GM23338 (cell line): Measurements from ENCODE around the gene NHEJ1. TPM values are rescaled to one million over a fixed set of nuclear protein-coding genes. Genes with fewer than 3 reads are reported as not detected.

Experiments
- ATAC-seq: fragments of 200-7000 bp; cut with Tn5 transposase; 3 replicates; pipeline ENCODE4 v1.9.1; 2020
- DNase-seq: peaks from one replicate; pipeline ENCODE4 v3.0.0-alpha.2; 2015; ENCODE audit warnings: low spot score
- H2AFZ ChIP-seq: fragments of 200-600 bp; sonication (generic); 2 replicates; pipeline ENCODE4 v1.8.0; 2016; ENCODE audit warnings: antibody characterized with exemption, mild to moderate bottlenecking, moderate library complexity
- H3F3A ChIP-seq: fragments of 200-600 bp; sonication (generic); replicated peaks from 2 replicates; pipeline ENCODE4 v1.8.0; 2017; ENCODE audit warnings: antibody characterized with exemption, mixed run types, low read depth
- H3K27ac ChIP-seq: fragments of 200-600 bp; sonication (generic); 2 replicates; pipeline ENCODE4 v1.6.1; 2016; ENCODE audit warnings: low read depth
- H3K27me3 ChIP-seq: fragments of 200-600 bp; sonication (generic); 2 replicates; pipeline ENCODE4 v1.8.0; 2016; ENCODE audit warnings: mild to moderate bottlenecking, mixed run types, moderate library complexity; ENCODE audit not compliant: insufficient read depth
- H3K36me3 ChIP-seq: fragments of 200-600 bp; sonication (generic); 2 replicates; pipeline ENCODE4 v1.8.0; 2016; ENCODE audit warnings: mild to moderate bottlenecking; ENCODE audit not compliant: insufficient read depth
- H3K4me1 ChIP-seq: fragments of 200-600 bp; sonication (generic); 2 replicates; pipeline ENCODE4 v1.8.0; 2016; ENCODE audit warnings: mild to moderate bottlenecking, moderate library complexity; ENCODE audit not compliant: insufficient read depth
- H3K4me2 ChIP-seq: fragments of 200-600 bp; sonication (generic); 2 replicates; pipeline ENCODE4 v1.7.1; 2017; ENCODE audit warnings: mixed run types
- H3K4me3 ChIP-seq: fragments of 200-600 bp; sonication (generic); 2 replicates; pipeline ENCODE4 v1.6.1; 2016; ENCODE audit warnings: mixed run types
- H3K79me2 ChIP-seq: fragments of 200-600 bp; sonication (generic); replicated peaks from 2 replicates; pipeline ENCODE4 v1.8.0; 2017; ENCODE audit warnings: mild to moderate bottlenecking; ENCODE audit not compliant: insufficient read depth
- H3K9me2 ChIP-seq: fragments of 200-600 bp; sonication (generic); 2 replicates; pipeline ENCODE4 v1.8.0; 2017; ENCODE audit not compliant: insufficient read depth
- H4K20me1 ChIP-seq: fragments of 200-600 bp; sonication (generic); replicated peaks from 2 replicates; pipeline ENCODE4 v1.8.0; 2017; ENCODE audit warnings: mild to moderate bottlenecking; ENCODE audit not compliant: insufficient read depth
- H3K27ac Mint-ChIP-seq: 2 replicates; pipeline ENCODE4 v1.8.0; 2020; ENCODE audit warnings: inconsistent platforms, mild to moderate bottlenecking, moderate library complexity, mixed read lengths
- H3K27me3 Mint-ChIP-seq: 3 replicates; pipeline ENCODE4 v1.8.0; 2022; ENCODE audit warnings: low read depth, mild to moderate bottlenecking, moderate library complexity, mixed read lengths, inconsistent platforms; ENCODE audit not compliant: insufficient read depth, poor library complexity
- H3K36me3 Mint-ChIP-seq: 3 replicates; pipeline ENCODE4 v1.8.0; 2021; ENCODE audit warnings: low read depth, mild to moderate bottlenecking, inconsistent platforms, moderate library complexity, mixed read lengths
- H3K4me1 Mint-ChIP-seq: 3 replicates; pipeline ENCODE4 v1.8.0; 2020; ENCODE audit warnings: mild to moderate bottlenecking, inconsistent platforms, mixed read lengths
- H3K4me3 Mint-ChIP-seq: 3 replicates; pipeline ENCODE4 v1.8.0; 2021; ENCODE audit warnings: moderate library complexity, mild to moderate bottlenecking, inconsistent platforms, mixed read lengths
- H3K9me3 Mint-ChIP-seq: 3 replicates; pipeline ENCODE4 v1.8.0; 2020; ENCODE audit warnings: moderate library complexity, mild to moderate bottlenecking, inconsistent platforms, mixed read lengths
- CTCF ChIP-seq, 2 experiments: fragments of 200-600 bp in 1 of 2; sonication (generic) in 1 of 2; conservative IDR thresholded peaks; 2 replicates each; pipeline versions ENCODE4 v1.5.1 to v1.6.1; 2016 to 2017; ENCODE audit warnings: antibody characterized with exemption in 2 of 2, low read depth in 2 of 2, mild to moderate bottlenecking in 2 of 2, moderate library complexity in 1 of 2
- ETS1 ChIP-seq: IDR thresholded peaks from 2 replicates; pipeline ENCODE4 v1.6.1; 2016; ENCODE audit warnings: antibody characterized with exemption
- EZH2 ChIP-seq: fragments of 200-600 bp; sonication (generic); IDR thresholded peaks from one replicate; pipeline ENCODE4 v1.8.0; 2017; ENCODE audit warnings: antibody characterized with exemption, mild to moderate bottlenecking, low read depth; ENCODE audit not compliant: unreplicated experiment
- EZH2phosphoT487 ChIP-seq: fragments of 200-600 bp; sonication (generic); IDR thresholded peaks from one replicate; pipeline ENCODE4 v1.8.1; 2018; ENCODE audit warnings: antibody characterized with exemption; ENCODE audit not compliant: unreplicated experiment
- POLR2AphosphoS5 ChIP-seq: IDR thresholded peaks from 2 replicates; pipeline ENCODE4 v1.6.1; 2016; ENCODE audit warnings: antibody characterized with exemption, low read depth
- REST ChIP-seq: IDR thresholded peaks from one replicate; pipeline ENCODE4 v1.6.1; 2018; ENCODE audit warnings: antibody characterized with exemption; ENCODE audit not compliant: unreplicated experiment
- ZNF331 ChIP-seq: fragments of 250-450 bp; sonication (Bioruptor Pico); IDR thresholded peaks from 2 replicates; pipeline ENCODE4 v1.5.0; 2020; ENCODE audit warnings: low read depth, mild to moderate bottlenecking, moderate library complexity
- polyA plus RNA-seq: library from polyadenylated mRNA; unstranded; fragments of >200 nt; fragmentation: Nextera tagmentation; extraction: Ambion mirVana; gene quantifications from 2 replicates; pipeline ENCODE4 v1.2.1, GENCODE V29; 2016
- total RNA-seq: library from RNA; depleted of rRNA; stranded (reverse); fragments of >200 nt; shearing (Covaris generic); gene quantifications from 2 replicates; pipeline ENCODE4 v1.2.3, GENCODE V29; 2014

The NHEJ1 gene
- total and polyA plus RNA-seq, 2 experiments from 2014 or later: 19.6 to 30.6 TPM

DNA sequence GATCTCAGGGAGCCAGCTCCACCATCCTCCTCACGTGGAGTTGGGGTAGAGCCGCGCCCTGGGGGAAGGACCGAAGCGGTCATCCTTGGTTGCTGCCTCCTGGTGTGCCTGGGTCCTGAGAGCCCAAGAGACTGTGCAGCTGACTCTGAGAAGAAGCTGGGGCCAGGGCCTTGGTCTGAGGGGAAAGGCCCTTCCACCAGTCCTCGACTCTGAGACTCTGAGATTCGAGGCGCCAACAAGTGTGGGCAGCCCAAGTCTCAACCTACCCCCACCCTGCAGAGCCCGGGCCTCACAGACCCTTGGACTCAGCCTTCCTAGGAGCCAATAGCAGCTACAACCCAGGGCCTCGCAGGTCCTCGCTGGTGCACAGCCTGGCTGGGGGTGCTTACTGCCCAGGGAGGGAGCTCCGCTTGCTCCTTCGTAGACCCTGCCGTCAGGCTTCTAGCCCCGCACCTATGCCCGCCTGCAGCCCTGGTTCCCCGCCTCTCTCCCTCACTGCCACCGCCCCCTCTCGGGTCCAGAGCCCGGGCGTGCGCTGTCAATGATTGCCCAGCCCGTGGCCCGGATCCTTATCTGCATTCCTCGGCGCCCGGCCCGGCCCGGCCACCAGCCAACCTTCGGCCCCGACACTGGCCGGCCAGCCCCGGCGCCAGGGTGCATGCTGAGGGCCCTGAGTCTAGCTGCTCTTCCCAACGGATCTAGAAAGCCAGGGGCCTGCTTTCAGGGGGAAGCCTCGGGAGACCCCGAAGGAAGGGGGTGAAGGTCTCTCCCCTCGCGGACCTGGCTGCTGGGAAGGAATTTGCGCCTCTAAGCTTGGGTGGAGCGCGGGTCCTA, 101.9 kb downstream of the NHEJ1 start:
- no peak overlapping the region for H3K27ac ChIP-seq
- H3K4me3 ChIP-seq: peak overlapping the region; percentile 58
- peaks cover 15% of the 10 kb centered on the region for H4K20me1 ChIP-seq
- no peaks in the 10 kb centered on the region for H3K36me3 ChIP-seq
- H3K9me2 ChIP-seq: no peaks in the 10 kb centered on the region
- no peak overlapping the region for H2AFZ ChIP-seq
- DNase-seq: peak; percentile 52
- H3K4me1 ChIP-seq: peaks cover 35% of the 10 kb centered on the region
- Mint-ChIP-seq H3K4me1 (peaks cover 22% of the 10 kb centered on the region), H3K27ac (no peak overlapping the region), H3K9me3 (no peaks in the 10 kb centered on the region), H3K27me3 (peaks cover 88% of the 10 kb centered on the region), H3K4me3 (peak overlapping the region; percentile 62; the same call in 1 of the 3 replicates), H3K36me3 (no peaks in the 10 kb centered on the region; the same call in 2 of the 3 replicates)
- H3K4me2 ChIP-seq: peak overlapping the region; percentile 86; the same call in 1 of the 2 replicates
- H3F3A ChIP-seq: no peaks in the 10 kb centered on the region
- TF ChIP-seq REST (no peak), EZH2phosphoT487 (no peak), EZH2 (peak; percentile 57), POLR2AphosphoS5 (no peak), ZNF331 (CRISPR knock-in tag) (no peak)
- H3K79me2 ChIP-seq: no peaks in the 10 kb centered on the region
- peak; percentile 4 for ATAC-seq
- peaks cover 87% of the 10 kb centered on the region for H3K27me3 ChIP-seq

DNA sequence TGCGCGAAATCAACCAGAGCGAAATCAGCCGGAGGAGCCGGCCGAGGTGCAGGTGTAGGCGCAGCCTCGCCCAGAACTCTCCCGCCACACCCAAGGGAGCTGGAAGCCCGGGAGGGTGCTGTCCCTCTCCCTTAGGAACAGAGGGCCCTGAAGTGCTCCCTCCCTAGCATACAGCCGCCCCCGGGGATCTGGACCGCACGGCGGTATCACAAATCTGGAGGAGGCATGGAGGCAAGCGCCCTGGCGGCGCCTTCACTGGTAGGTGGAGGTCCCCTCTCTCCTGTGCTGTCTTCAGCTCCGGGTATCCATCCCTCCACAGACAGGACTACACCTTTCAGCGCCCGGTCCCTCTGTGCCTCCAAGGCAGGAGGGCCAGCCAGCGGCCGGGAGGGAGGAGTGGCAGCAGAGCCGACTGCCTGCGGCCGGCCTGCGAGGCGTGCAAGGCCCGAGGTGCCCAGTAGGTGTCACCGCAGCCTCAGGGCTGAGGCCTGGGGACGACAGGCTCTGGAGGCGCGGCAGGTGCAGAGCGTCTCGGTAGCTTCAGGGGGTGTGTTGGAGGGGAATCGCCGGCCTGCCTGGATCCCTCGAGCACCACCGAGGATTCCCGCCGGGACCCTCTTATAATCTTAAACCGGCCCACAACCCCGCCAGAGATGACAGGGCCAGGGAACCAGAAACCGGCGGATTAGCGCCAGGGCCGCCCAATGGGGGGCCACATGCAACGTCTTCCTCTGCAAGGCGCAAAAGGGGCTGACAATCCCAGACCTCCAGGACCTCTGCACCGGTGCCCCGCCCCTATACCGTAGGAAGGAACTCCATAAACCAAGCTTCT, 102.7 kb downstream of the NHEJ1 start:
- H3K27me3 ChIP-seq: peaks cover 83% of the 10 kb centered on the region
- Mint-ChIP-seq H3K27ac (no peak overlapping the region), H3K36me3 (no peaks in the 10 kb centered on the region; the same call in 2 of the 3 replicates), H3K9me3 (no peaks in the 10 kb centered on the region), H3K4me1 (peaks cover 20% of the 10 kb centered on the region), H3K4me3 (peak overlapping the region; percentile 62), H3K27me3 (peaks cover 86% of the 10 kb centered on the region)
- H3K9me2 ChIP-seq: no peaks in the 10 kb centered on the region
- no peaks in the 10 kb centered on the region for H3K36me3 ChIP-seq
- no peak overlapping the region for H3K27ac ChIP-seq
- H3K4me3 ChIP-seq: peak overlapping the region; percentile 58
- H3K4me2 ChIP-seq: peak overlapping the region; percentile 86
- DNase-seq (peak; percentile 87), ATAC-seq (peak; percentile 77)
- no peaks in the 10 kb centered on the region for H3K79me2 ChIP-seq
- peak overlapping the region; percentile 72; the same call in 1 of the 2 replicates for H2AFZ ChIP-seq
- peaks cover 8% of the 10 kb centered on the region for H4K20me1 ChIP-seq
- TF ChIP-seq EZH2 (peak; percentile 46), ETS1 (no peak), CTCF (conservative IDR thresholded peaks at IDR 0.05; ENCODE audit: low read depth in 2 of 2) (peak; percentile 72 to 99)
- H3K4me1 ChIP-seq: peaks cover 27% of the 10 kb centered on the region
- no peaks in the 10 kb centered on the region for H3F3A ChIP-seq
